ENCODE data around the gene TTC34.

DNA sequence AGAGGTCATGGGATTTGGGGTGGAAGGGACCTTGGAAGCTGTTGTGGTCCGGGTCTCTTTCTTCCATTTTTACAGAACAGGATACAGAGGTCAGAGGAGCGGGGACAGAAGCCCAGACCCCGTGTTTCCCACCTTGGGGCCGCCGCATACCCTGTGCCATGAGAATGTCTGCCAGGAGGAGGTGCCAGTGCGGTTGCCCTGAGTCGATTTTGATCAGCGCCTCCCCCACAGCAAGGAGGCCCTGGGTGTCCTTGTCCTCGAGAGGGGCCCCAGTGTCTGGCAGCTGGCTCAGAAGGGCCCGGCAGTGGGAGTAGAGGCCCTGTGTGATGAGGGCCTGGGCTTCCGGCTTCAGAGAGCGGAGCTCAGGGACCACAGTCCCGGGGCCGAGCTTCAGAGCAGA, 156.3 kb downstream of the TTC34 start:
- no peak for TF ChIP-seq POLR2A (IDR thresholded peaks at IDR 0.05)
- TF ChIP-seq, protein P1, sequence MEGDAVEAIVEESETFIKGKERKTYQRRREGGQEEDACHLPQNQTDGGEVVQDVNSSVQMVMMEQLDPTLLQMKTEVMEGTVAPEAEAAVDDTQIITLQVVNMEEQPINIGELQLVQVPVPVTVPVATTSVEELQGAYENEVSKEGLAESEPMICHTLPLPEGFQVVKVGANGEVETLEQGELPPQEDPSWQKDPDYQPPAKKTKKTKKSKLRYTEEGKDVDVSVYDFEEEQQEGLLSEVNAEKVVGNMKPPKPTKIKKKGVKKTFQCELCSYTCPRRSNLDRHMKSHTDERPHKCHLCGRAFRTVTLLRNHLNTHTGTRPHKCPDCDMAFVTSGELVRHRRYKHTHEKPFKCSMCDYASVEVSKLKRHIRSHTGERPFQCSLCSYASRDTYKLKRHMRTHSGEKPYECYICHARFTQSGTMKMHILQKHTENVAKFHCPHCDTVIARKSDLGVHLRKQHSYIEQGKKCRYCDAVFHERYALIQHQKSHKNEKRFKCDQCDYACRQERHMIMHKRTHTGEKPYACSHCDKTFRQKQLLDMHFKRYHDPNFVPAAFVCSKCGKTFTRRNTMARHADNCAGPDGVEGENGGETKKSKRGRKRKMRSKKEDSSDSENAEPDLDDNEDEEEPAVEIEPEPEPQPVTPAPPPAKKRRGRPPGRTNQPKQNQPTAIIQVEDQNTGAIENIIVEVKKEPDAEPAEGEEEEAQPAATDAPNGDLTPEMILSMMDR (IDR thresholded peaks at IDR 0.05): no peak

Data from esophagus squamous epithelium (tissue), 4 donors.